ENCODE results near the gene CDH19. TPM values are rescaled to one million over a fixed set of nuclear protein-coding genes. Genes with fewer than 3 reads are reported as not detected.

Gene CDH19
- total and polyA plus RNA-seq, 10 of the 15 experiments (the other 5 are each of a cell fraction or from before 2014, with no cell fraction given) = 0.01 TPM; not detected in 9

DNA sequence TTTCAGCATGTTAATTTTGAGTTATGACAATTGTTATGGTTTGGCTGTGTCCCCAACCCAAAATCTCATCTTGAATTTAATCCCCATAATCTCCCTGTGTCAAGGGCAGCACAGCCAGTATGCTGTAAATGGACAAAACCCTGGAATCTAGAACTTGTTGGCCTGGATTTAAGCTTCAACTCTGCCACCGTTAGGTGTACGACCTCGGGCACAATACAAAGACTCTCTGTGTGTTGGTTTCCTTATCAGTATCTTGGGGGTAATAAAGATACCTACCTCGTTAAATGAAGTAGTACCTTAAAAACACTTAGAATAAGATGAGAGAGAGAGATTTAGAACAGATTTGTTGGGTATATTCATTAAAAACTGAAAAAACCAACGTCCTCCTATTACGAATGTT lies 106.5 kb downstream of the CDH19 start:
- no peak for ATAC-seq
- no peak for DNase-seq (ENCODE audit: low read depth, low spot score)
- Histone ChIP-seq H3K4me3 (no peak overlapping the region), H2AFZ (ENCODE audit: control insufficient read depth, low read depth, low read length) (no peak overlapping the region), H3K27ac (ENCODE audit: control insufficient read depth, insufficient read depth) (no peak overlapping the region), H3K9me3 (replicated peaks; ENCODE audit: control insufficient read depth, insufficient read depth, low read length) (no peaks in the 10 kb centered on the region), H4K20me1 (ENCODE audit: control insufficient read depth, insufficient read depth) (no peaks in the 10 kb centered on the region), H3K27me3 (replicated peaks in 1 of 2; ENCODE audit: control insufficient read depth in 2 of 2, insufficient read depth in 2 of 2, low read length in 1 of 2) (no peaks in the 10 kb centered on the region), H3K9ac (ENCODE audit: control insufficient read depth, insufficient read depth, low read length) (no peak overlapping the region), H3K79me2 (ENCODE audit: control insufficient read depth, insufficient read depth, low read length) (no peaks in the 10 kb centered on the region), H3K4me1 (ENCODE audit: control insufficient read depth, insufficient read depth, low read length) (no peaks in the 10 kb centered on the region), H3K36me3 (ENCODE audit: control insufficient read depth in 2 of 2, insufficient read depth in 2 of 2, low read length in 1 of 2) (no peaks in the 10 kb centered on the region), H3K4me2 (ENCODE audit: control insufficient read depth, insufficient read depth) (no peak overlapping the region)
- ChIA-PET RAD21 (ENCODE audit: unreplicated experiment) (no interaction called here), POLR2A (no interaction called here), SMC1A (ENCODE audit: uncharacterized antibody, unreplicated experiment) (no interaction called here), CTCF (interaction anchor here (0.6 kb wide), 1 partner anchor 43 kb away, joined by 3 read pairs; no protein-coding TSS in a partner anchor)
- in situ Hi-C loops (cut with MboI) = no loop called here
- no TSS peak for BruUV-seq (replicated peaks)
- TF ChIP-seq SP1 (IDR thresholded peaks at IDR 0.05; ENCODE audit: low read depth, low read length) = no peak
- TF ChIP-seq FOXM1 (IDR thresholded peaks at IDR 0.05; ENCODE audit: low read depth, low read length) = no peak
- TF ChIP-seq EP300 (IDR thresholded peaks at IDR 0.05; ENCODE audit: borderline replicate concordance in 1 of 2, control insufficient read depth in 1 of 2, low read depth in 2 of 2, low read length in 2 of 2) = no peak
- TF ChIP-seq, protein P1, sequence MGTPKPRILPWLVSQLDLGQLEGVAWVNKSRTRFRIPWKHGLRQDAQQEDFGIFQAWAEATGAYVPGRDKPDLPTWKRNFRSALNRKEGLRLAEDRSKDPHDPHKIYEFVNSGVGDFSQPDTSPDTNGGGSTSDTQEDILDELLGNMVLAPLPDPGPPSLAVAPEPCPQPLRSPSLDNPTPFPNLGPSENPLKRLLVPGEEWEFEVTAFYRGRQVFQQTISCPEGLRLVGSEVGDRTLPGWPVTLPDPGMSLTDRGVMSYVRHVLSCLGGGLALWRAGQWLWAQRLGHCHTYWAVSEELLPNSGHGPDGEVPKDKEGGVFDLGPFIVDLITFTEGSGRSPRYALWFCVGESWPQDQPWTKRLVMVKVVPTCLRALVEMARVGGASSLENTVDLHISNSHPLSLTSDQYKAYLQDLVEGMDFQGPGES (IDR thresholded peaks at IDR 0.05) = no peak
- TF ChIP-seq, protein P2, sequence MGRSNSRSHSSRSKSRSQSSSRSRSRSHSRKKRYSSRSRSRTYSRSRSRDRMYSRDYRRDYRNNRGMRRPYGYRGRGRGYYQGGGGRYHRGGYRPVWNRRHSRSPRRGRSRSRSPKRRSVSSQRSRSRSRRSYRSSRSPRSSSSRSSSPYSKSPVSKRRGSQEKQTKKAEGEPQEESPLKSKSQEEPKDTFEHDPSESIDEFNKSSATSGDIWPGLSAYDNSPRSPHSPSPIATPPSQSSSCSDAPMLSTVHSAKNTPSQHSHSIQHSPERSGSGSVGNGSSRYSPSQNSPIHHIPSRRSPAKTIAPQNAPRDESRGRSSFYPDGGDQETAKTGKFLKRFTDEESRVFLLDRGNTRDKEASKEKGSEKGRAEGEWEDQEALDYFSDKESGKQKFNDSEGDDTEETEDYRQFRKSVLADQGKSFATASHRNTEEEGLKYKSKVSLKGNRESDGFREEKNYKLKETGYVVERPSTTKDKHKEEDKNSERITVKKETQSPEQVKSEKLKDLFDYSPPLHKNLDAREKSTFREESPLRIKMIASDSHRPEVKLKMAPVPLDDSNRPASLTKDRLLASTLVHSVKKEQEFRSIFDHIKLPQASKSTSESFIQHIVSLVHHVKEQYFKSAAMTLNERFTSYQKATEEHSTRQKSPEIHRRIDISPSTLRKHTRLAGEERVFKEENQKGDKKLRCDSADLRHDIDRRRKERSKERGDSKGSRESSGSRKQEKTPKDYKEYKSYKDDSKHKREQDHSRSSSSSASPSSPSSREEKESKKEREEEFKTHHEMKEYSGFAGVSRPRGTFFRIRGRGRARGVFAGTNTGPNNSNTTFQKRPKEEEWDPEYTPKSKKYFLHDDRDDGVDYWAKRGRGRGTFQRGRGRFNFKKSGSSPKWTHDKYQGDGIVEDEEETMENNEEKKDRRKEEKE (IDR thresholded peaks at IDR 0.05) = no peak
- no peak for TF ChIP-seq PML (IDR thresholded peaks at IDR 0.05; ENCODE audit: low read length)
- no peak for TF ChIP-seq ASH2L (IDR thresholded peaks at IDR 0.05; ENCODE audit: borderline replicate concordance, low read depth)
- no peak for TF ChIP-seq FOS (IDR thresholded peaks at IDR 0.05; ENCODE audit: borderline replicate concordance, extremely low read depth, insufficient read length)
- no peak for TF ChIP-seq MYC (IDR thresholded peaks at IDR 0.05; ENCODE audit: insufficient read depth, insufficient read length, insufficient replicate concordance, low read length, severe bottlenecking)
- TF ChIP-seq MEF2B (IDR thresholded peaks at IDR 0.05; ENCODE audit: partially characterized antibody, poor library complexity, severe bottlenecking) = no peak
- TF ChIP-seq MEF2A (IDR thresholded peaks at IDR 0.05; ENCODE audit: insufficient read depth, low read depth, low read length) = no peak
- no peak for TF ChIP-seq HDGF (IDR thresholded peaks at IDR 0.05)
- TF ChIP-seq NFYB (IDR thresholded peaks at IDR 0.05; ENCODE audit: insufficient read depth, low read depth, low read length) = no peak
- TF ChIP-seq HDAC6 (IDR thresholded peaks at IDR 0.05; ENCODE audit: unreplicated experiment) = no peak
- no peak for TF ChIP-seq GATAD2B (conservative IDR thresholded peaks at IDR 0.05; ENCODE audit: low read depth)
- no peak for TF ChIP-seq CEBPB (IDR thresholded peaks at IDR 0.05; ENCODE audit: borderline replicate concordance in 1 of 2, low read depth in 2 of 2, low read length in 2 of 2)
- TF ChIP-seq IKZF1 (conservative IDR thresholded peaks at IDR 0.05) = no peak
- no peak for TF ChIP-seq KAT2A (conservative IDR thresholded peaks at IDR 0.05; ENCODE audit: control insufficient read depth, low read depth, low read length)
- FAIRE-seq = no peak
- WGBS (ENCODE audit: insufficient coverage, insufficient replicate concordance, low lambda C conversion rate, missing lambda C conversion rate) = 13% methylated on average over 6 of the region's 6 CpGs
- intact Hi-C loops (cut with micrococcal nuclease; ENCODE audit: unreplicated experiment) = loop anchor here (2.0 to 5.0 kb wide), 3 partner anchors 373 to 770 kb away; no protein-coding TSS in a partner anchor

Data from GM12878 (cell line).